CD4-positive, alpha-beta T cell treated with Interleukin-12 subunit alpha and Interleukin-12 subunit beta, for 1 hour (primary cell): Measurements from ENCODE around the gene CFAP99.

Experiments used
- DNase-seq: peaks from one replicate; pipeline ENCODE4 v3.0.0-alpha.2; 2020

CFAP99 gene

GRCh38 chr4:2393353-2394270 is 25.1 kb upstream of the CFAP99 start:
- DNase-seq: peak; percentile 18

- no peak for DNase-seq
Observed at GRCh38 chr4:2394528-2394927, 24.2 kb upstream of the CFAP99 start.

GRCh38 chr4:2395038-2395437 is 23.7 kb upstream of the CFAP99 start:
- no peak for DNase-seq

- DNase-seq: no peak
Observed at GRCh38 chr4:2395584-2395983, 23.2 kb upstream of the CFAP99 start.

GRCh38 chr4:2396781-2397368 is 21.9 kb upstream of the CFAP99 start:
- DNase-seq: no peak

GRCh38 chr4:2397596-2398379 is 21.0 kb upstream of the CFAP99 start:
- no peak for DNase-seq

DNA sequence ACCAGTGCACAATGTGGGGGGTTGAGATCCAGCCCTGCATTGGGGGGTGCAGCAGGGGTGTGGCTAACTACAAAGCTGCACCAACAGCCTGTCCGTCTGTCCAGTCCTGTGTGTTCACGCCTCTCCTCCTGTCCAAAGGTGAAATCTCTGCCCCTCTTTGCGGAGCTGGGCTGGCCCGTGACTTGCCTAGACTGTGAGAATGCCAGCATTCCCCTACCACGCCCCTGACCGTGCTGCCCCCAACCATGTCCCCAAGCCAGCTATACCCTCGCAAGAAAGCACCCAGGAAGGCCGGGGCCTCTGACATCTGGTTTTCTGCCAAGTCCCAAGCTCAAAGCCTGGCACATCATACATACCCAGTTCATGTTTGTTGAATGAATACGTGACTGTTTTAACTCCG is 19.5 kb upstream of the CFAP99 start:
- DNase-seq: no peak

DNA sequence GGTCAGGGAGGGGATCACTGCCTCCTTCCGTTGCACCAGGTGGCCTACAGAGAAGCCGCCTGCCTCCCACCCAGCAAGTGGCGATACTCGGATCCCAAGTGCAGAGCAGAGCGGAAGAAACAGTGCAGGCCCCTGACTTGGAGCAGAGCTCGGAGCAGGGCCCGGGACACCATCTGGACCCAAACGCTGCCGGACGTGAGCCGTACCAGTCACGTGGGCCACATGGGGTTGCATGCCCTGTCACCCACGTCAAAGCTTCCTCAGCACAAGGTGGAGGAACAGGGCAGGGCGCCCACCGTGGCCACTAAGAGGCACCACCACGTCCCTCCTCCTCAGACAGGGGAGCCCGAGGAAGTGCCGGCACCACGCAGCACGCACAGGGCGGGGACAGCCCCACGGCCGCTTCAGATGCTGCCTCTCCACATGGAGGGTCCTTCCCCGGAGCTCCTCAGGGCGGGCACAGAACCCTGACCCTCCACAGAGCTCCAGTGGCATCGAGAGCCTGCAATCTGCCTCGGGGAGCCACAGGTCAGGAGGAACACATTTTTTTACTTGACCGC is 19.0 kb upstream of the CFAP99 start:
- no peak for DNase-seq

- DNase-seq: no peak
Observed at GRCh38 chr4:2400841-2401609, 17.7 kb upstream of the CFAP99 start.

GRCh38 chr4:2401610-2401983 is 17.2 kb upstream of the CFAP99 start:
- DNase-seq: no peak

- DNase-seq: no peak
Observed at GRCh38 chr4:2402048-2402842, 16.5 kb upstream of the CFAP99 start.

DNA sequence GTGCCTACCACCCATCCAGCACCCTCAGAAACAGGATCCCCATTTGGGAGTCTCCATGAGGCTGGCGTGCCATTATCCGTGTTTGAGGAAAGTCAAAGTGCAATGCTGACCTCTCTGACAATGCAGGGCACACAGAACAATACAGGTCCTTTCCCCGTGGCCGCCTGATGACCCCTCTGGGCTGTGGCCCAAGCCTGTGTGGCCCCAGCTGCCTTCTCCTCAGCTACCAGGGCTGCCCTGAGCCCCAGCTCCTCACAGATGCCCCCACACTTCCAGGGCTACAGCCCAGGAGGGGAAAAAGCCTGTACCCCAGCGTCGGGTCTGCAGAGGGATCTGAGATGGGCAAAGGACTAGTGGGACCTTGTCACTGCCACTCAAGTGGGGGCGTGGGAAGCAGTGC is 15.8 kb upstream of the CFAP99 start:
- no peak for DNase-seq

DNA sequence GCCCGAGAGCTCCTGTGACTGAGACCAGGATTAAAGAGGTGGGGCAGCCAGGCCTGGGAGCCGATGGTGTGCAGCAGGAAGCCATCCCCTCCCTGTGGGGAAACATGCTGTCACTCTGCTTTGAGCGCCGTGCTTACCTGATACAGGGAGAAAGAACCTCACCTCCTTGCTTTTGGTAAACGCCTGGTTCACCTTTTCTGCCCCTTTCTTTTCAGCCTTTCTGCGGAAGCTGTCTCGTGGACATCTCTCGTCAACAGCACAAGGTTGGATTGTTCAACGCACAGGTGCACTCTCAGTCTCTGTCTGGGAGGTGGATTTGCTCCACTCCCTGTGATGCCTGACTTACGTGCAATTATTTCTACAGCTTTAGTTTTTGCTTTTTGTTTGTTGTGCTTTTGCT is 12.3 kb upstream of the CFAP99 start:
- DNase-seq: no peak

DNA sequence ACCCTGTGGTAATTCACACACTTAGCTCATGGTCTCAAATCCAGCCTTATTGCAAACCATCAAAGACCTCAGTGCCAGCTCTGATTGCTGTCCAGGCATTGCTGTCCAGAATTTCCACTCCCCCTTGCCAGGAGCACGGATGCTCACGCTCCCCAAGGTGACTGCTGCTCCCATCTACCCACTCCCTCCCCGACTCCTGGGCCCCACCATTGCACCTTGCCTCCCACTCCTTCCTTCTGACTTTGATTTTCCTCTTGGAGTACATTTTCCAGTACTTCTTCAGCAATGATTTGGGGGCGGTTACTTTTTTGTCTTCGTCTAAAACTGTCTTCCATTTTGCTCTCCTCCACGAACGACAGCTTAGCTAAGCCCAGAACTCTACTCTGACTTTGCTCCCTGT is 11.8 kb upstream of the CFAP99 start:
- no peak for DNase-seq

DNA sequence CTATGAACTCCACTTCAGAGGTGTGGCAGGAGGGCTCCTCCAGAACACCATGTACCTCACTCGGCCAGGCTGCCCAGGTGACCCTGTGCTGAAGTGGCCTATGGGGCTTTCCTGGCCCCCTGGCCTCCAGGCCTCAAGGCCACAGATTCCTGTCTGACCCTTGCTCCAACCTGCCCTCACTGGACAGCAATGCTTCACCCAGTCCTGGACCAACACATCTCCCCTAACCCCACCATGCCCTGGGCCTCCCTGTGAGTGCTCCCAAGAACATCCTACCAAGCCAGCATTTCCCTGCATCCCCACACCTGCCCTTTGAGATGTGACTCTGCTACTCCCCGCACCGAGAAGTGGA is 10.8 kb upstream of the CFAP99 start:
- DNase-seq: no peak

- DNase-seq: no peak
Observed at GRCh38 chr4:2408401-2408958, 10.3 kb upstream of the CFAP99 start.

- no peak for DNase-seq
Observed at GRCh38 chr4:2408976-2409375, 9.8 kb upstream of the CFAP99 start.

DNA sequence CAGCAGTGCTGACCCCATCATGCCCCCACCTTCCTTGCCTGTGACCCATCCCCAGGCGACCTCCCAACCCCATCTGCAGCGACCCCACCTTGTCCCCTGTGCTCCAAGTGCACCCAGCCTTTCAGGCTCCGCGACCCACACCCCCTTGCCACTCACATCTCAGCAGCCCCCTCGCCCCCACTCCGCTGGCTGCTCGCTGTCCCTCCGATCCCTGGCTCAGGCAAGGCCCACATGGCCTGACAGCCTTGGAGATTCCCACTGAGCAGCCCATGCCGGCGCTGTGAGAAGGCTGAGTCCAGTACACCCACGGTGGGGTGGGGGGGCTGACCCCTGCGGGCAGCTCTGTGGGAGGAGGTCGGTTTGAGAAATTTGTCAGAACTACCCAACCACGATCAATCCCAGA is 9.4 kb upstream of the CFAP99 start:
- DNase-seq: no peak

DNA sequence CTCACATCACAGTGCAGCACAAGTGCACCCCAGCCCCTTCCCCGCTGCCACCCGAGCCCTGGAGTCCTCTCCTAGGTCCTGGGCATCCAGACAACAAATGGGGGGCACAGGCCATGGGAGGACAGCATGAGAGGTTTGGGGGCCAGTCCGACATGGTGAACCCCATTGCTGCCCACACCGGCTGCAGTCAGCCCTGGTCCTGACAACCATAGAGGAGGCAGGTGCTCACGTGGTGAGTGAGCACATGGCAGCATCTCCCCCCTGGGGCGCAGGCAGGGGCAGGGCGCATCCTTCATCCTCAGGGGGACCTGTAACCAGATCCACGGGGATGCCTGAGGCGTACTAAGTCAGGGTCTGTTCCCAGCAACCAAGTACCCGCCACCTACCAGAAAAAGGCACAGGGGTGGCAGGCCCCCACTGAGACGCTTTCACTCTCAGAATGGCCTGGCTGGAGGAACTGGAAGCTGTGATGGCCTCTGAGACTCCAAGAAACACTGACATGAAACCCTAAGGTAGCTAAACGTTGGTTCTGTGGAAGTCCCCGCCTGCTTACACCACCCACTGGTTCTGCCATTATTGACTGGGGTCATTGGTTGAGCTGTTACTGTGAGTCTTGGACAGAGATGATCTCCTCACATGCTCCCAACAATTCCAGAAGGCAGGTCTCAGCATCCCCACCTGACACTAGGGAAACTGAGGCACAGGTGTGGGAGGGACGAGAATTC is 6.8 kb upstream of the CFAP99 start:
- DNase-seq: peak; percentile 34

DNA sequence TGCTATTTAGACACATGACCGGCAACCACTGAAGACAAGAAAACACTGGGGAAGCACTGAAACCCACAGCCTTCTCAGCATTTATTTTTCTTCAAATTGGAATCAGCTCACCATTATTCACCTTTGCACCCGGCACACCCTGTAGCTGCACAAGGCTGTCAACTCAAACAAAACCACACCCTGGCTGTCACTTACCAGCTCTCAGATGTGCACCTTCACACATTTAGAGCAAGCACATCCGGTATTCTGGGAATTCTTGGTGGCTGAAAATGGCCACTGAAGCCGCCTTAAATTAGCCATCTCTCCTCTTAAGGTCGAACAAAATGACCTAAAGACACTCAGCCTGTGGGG is 6.2 kb upstream of the CFAP99 start:
- DNase-seq: peak; percentile 75
